MV-4-11 (cell line): Measurements from ENCODE around the gene ERGIC2.
A peak's percentile ranks its signal among the peaks of the same experiment; 100 is the strongest.
"Not testable (repeated sequence)": the region's sequence is repeated elsewhere in the genome, so short reads cannot be mapped to it uniquely, and the experiment has no call there.

ENCODE experiments used
- DNase-seq: peaks from one replicate; lab custom pipeline; 2025; lab: John Stamatoyannopoulos, UW

The ERGIC2 gene

DNA sequence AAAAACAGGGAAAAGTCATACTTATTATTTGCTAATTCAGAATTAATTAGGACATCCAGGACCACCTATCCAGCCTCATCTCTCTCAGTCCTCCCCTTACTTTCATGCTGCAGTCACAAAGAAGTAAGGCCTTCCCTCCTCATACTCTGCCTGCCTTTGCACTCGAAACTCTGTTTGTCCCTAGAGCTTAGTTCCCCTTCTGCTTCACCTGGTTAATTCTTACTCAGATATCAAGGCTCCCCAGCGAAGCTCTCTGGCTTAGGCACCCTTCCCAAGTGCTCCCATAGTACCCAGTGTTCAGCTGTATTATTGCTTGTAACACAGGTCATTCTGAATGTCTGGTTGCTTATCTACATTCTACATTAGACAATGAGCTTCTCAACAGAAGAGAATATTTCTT, 81.3 kb downstream of the ERGIC2 start:
- DNase-seq: peak; percentile 53

DNA sequence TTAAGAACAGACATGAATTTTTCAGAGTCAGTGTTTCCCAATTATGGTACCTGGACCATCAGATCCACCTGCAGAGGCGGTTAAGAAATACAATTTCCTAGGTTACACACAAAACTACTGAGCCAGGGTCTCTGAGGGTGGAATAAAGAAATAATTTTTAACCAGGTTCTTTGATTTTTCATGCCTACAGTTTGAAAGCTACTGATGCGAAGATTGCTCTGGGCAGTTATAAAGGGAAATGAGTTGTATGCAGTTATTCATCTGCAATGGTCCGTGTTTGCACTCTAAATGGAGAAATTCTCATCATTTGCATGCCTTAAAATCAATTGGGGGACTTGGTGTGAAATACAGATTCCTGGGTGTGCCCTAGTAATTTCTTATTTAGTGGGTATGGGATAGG, 89.7 kb downstream of the ERGIC2 start:
- DNase-seq: no peak

DNA sequence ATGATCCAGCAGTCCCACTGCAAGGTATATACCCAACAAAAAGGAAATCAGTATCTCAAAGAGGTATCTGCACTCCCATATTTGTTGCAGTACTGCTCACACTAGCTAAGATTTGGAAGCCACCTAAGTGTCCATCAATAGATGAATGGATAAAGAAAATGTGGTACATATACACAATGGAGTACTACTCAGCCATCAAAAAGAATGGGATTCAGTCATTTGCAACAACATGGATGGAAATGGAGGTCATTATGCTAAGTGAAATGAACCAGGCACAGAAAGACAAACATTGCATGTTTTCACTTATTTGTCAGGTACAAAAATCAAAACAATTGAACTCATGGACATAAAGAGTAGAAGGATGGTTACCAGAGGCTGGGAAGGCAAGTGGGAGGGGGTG, 90.5 kb downstream of the ERGIC2 start:
- DNase-seq: not testable (repeated sequence)

DNA sequence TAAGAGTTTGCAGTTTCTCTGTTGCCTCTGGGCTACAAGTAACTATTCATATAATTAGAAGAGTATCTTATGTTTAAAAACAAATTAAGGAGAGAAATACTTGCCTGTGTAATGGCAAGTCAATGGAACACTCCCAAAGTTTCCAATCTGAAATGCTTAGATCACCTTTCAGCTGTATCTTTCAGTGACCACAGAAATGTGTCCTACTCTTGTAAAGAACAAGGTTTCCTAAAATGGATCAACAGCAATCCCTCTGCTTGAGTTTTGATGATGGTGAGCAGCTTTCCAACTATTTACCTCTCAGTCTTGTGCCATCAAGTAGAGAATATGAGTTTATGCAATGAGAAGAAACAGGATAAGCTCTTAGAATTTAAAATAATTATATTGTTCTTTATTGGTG, 92.9 kb downstream of the ERGIC2 start:
- DNase-seq: no peak

DNA sequence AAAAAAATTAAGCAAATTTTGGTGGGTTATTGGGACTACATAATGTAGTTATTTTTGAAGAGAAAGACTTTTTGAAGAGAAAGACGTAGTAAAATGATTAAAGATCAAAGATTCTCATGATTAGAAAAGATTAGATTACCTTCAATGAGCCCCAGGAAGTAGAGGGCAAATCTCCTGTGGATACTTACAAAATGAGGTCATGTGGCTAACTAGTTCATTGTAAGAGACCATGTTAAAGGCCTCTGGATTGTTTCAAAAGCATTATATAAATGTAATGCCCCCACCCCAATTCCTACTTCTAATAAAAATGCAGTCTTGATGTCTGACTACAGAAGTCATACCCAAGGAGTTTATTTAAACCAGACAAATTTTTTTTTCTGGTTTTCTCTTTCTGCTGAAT, 93.3 kb downstream of the ERGIC2 start:
- no peak for DNase-seq
